ENCODE measurements around the gene EMP2.
"Not testable (repeated sequence)": the region's sequence is repeated elsewhere in the genome, so short reads cannot be mapped to it uniquely, and the experiment has no call there.

The EMP2 gene

DNA sequence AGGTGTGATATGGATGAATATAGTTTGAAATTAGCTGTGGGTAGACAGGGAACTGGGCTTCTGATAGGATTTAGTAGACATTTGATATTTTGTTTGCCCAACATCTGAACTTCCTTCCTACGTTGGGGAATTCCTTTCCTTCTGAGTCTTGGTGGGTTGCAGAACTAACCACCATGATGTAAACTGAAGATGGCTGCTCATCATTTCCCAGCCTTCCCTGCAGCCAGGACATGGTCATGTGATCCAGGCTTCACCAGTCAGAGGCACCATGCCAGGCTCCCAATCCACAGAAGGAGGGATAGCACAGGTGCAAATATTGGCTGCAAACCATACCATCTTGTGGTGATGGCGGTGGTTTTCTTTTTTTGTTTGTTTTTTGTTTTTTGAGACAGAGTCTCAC, 57.4 kb downstream of the EMP2 start:
- no peak for DNase-seq

DNA sequence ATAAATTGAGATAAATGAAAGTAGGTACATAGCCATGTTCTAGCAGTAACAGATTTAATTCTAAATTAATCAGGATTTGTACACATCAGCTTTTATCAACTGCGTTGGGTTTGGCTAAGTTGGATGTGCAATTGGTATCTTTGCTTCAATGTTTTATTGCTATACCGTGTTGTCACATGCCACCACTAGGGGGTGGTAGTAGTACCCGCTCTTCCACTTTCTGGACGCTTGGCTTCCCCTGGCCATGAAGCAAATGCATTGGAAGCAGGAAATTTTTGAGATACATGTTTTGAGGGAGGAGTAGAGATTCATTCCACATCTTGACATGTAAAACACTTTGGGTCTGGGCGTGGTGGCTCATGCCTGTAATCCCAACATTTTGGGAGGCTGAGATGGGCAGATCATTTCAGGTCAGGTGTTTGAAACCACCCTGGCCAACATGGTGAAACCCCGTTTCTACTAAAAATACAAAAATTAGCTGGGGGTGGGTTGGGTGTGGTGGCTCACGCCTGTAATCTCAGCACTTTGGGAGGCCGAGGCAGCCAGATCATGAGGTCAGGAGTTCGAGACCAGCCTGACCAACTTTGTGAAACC, 58.6 kb downstream of the EMP2 start:
- DNase-seq: peak in 32 of 56 donors; percentile 0 to 64 (median 16)

DNA sequence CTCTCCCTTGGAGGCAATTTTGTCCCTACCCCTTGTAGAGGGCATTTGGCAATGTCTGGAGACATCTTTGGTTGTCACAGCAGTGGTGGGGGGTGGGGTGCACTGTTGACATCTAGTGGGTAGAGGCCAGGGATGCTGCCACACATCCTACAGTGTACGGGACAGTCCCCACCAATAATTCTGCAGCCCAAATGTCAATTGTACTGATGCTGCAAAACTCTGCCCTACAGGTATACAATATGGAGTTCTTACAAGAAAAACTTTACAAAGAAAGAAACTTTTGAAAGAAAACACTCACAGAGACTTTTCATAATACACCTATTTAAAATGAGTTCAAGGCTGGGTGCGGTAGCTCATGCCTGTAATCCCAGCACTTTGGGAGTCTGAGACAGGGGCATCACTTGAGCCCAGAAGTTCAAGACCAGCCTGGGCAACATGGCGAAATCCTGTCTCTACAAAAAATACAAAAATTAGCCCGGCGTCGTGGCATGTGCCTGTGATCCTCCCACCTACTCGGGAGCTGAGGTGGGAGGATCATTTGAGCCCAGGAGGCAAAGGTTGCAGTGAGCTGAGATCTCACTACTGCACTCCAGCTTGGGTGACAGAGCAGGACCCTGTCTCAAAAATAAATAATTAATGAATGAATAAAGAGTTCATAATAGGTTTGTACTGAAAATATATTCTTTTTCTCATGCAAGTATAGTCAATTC, 59.4 kb downstream of the EMP2 start:
- no peak for DNase-seq

DNA sequence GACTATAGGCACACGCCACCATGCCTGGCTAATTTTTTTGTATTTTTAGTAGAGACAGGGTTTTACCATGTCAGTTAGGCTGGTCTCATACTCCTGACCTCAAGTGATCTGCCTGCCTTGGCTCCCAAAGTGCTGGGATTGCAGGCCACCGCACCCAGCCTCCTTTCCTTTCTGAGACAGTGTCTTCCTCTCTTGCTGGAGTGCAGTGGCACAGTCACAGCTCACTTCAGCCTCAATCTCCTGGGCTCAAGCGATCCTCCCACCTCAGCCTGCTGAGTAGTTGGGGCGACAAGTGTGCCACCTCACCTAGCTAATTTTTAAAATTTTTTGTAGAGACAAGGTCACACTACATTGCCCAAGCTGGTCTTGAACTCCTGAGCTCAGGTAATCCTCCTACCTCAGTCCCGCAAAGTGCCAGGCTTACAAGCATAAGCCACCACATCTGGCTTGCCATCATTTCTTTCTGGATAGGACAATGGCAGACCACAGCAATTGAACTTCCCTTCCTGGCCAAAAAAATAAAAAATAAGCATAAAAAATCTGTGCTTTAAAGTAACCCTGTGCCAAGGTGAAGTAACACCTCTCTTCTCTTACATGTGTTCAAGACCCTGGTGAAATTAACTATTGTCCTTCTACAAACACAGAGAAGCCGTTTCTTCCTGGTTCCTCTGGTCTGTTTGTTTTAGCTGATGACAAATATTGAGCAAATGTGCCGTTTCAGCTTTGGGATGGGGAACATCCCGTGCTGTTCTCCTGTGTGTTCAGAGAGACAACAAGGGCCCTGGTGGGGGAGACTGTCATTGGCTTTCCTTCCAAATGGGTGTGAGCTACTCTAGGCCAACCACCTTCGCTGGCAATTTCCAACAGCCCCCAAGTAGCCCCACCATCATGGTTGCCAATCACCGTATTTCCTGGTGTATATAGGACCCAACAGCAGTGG, 60.2 kb downstream of the EMP2 start:
- no peak for DNase-seq

DNA sequence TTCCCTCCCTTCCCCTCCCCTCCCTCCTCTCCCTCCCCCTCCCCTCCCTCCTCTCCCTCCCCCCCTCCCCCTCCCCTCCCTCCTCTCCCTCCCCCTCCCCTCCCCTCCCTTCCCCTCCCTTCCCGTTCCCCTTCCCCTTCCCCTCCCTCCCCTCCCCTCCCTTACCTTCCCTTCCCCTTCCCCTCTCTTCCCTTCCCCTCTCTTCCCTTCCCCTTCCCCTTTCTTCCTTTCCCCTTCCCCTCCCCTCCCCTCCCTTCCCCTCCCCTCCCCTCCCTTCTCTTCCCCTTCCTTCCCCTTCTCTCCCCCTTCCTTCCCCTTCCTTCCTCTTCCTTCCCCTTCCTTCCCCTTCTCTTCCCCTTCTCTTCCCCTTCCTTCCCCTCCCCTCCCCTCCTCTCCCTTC, 61.1 kb downstream of the EMP2 start:
- DNase-seq: no peak

DNA sequence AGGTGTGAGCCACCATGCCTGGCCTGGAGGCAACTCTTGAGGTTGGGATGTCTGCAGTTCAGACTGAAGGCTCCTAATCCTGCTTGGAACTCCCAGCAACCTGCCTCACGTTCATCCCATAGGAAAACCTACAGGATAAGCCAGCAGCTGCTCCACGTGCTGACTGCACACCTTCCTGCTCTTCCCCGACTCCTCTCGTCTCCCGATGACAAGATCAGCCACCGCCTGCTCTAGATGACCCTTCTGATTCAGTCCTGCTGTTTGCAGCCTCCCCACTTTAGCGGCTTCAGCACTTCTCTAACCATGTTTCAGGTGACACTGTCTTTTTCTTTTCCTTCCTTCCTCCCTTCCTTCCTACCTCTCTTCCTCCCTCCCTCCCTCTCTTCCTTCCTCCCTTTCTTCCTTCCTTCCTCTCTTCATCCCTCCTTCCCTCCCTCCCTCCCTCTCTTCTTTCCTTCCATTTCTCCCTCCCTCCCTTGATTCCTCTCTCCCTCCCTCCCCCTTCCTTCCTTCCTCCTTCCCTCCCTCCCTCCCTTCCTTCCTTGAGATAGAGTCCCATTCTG, 61.8 kb downstream of the EMP2 start:
- no peak for DNase-seq

DNA sequence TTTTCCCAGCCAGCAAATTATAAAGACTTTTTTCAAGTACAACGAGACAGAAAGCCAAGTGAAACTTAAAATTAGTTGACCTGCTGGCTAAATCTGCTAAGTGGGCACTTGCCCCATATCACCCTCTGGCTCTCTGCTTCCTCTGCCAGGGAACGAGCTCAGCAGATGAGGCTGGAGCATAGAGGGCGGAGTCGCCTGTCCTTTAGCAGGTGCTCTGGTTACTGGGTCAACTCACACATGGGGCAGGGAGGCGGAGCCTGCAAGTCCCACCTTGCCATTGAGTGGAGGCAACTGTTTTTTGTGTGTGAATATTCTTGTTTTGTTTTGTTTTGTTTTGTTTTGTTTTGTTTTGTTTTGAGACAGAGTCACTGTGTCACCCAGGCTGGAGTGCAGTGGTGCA, 62.5 kb downstream of the EMP2 start:
- DNase-seq: no peak

DNA sequence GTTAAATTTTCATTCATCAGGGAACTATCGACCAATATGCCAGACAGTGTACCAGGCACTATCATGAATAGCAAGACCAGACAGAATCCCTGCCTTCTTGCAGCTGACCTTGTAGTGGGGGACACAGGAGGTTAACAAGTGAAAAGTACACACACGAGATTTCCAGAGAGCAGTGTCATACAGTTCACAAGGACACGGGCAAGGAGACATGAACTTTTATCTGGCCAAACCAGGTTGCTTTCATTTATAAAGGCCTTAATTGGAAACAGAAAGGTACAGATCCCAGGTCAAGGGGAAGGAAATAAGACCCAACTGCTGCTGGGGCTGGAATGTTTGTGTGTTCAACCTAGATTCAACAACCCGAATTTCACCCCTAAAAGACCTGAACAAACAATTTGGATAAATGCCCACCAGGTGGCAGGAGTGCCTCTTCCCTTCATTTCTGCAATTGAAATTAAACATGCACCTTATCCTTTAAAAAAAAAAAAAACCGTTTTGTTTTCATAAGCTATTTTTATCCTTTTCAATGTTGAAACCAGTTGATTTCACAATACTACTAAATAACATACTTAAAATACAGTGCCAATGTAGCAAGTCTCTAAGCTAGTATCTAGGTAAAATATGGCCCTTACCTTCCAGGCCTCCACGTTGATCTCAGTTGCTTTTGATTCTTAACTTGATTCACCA, 65.9 kb downstream of the EMP2 start:
- DNase-seq: peak in 6 of 56 donors; percentile 0 to 34 (median 10)

DNA sequence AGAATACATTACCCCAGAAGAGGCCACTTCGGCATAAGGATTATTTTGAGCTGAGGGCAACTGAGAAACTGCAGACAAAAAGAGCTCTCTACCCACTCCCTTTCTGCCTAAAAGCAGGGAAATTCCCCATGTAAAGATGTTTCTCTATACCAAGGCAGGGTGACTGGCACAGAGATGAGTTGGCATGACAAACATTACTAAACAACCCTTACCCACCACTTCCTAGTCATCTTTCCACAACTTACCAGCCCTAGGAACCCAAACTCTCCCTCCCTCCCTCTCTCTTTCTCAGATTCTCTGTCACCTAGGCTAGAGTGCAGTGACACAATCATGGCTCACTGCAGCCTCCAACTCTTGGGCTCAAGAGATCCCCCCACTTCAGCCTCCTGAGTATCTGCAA, 68.6 kb downstream of the EMP2 start:
- no peak for DNase-seq

DNA sequence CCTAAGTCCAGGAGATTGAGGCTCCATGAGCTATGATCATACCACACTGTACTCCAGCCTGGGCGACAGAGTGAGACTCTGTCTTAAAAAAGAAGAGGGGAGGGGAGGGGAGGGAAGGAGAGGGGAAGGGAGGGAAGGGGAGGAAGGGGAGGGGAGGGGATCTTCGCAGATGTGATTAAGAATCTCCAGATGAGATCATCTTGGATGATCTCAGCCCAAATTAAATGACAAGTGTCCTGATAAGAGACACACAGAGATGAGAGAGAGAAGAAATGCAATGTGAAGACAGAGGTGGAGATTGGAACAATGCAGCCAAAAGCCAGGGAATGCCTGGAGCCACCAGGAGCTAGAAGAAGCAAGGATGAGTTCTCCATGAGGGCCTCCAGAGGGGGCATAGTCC, 70.1 kb downstream of the EMP2 start:
- DNase-seq: no peak

DNA sequence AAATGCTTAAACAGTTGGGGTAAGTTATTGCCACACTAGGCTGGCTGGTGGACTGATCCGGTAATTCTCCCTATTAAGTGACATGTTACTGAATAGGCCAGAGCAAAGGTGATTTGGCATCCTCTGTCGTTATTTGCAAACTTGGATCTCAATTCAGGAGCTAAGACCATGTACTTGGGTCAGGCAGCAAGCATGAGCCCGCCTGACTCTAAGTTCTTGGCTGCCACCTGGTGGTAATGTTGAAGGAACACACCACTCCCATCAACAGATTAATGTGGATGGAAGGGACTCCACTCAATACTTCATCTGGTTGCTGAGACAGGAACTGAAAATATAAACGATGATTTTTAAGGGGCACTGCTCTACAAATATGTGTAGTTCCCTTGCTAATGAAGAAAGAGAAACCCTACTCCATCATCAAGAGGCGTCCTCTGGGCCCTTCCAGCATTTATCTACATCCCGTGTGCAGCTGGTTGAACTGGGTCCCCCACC, 70.8 kb downstream of the EMP2 start:
- peak in 49 of 56 donors; percentile 1 to 77 (median 31) for DNase-seq

DNA sequence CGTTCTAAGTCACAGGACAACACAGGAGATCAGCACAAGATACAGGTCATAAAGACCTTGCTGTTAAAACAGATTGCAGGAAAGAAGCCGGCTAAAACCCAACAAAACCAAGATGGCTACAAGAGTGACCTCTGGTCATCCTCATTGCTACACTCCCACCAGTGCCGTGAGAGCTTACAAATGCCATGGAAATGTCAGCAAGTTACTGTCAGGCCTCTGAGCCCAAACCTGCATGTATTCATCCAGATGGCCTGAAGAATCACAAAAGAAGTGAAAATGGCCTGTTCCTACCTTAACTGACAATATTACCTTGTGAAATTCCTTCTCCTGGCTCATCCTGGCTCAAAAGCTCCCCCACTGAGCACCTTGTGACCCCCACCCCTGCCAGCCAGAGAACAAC, 75.1 kb downstream of the EMP2 start:
- DNase-seq: not testable (repeated sequence)

DNA sequence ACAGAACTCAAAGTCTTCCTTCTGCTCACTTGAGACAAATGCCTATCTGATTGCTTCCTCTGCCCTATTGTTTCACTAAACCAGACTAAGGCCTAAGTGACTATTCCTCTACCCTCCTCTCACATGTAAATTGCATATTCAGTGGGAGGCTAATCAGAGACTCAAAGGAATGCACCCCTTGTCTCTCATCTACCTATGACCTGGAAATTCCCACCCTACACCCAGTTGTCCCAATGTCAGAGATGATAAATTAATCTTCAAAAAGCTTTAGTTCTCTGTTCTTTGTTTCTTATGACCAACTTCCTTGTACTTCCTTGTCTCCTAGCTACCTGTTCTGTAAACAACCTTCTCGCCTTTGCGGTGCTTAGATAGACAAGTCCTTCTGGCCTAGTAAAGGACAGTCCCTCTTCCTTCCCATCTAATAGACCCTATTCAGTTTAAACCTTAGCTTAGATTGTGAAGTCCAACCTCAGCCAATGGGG, 76.0 kb downstream of the EMP2 start:
- DNase-seq: no peak

DNA sequence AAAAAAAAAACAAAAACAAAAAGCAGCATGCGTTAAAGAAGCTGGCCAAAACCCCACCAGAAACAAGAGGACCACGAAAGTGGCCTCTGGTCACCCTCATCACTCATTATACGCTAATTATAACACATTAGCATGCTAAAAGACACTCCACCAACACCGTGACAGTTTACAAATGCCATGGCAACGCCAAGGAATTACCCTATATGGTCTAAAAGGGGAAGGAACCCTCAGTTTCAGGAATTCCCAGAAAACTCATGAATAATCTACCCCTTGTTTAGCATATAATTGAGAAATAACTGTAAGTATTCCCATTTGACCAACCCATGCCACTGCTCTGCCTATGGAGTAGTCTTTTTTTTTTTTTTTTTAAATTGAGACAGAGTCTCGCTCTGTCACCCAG, 77.6 kb downstream of the EMP2 start:
- DNase-seq: no peak

DNA sequence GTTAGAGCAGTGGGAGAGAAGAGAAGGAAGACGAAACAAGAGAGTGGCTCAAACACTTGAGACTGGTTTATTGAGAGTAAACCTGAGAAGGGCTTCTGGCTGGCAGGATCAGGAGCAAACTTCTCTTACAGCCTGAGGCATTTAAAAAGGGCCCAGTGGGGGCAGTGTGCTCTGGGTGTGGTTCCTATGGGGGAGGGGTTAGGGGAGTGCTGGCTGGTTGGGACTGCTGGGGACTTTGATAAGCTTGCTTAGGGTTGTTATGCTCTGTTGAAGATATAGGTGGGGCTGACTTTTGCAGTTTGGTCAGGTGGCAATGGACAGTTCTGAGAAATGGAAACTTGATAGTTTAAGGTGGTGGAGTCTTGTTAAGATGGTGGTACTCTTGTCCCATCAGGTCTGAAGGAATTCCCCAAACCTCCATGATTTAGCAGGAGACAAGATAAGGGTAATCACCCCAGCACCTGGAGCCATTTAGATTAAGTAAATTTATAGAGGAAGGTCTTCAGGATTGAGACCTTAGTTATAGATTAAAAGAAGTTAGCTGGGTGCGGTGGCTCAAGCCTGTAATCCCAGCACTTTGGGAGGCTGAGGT, 79.3 kb downstream of the EMP2 start:
- no peak for DNase-seq

DNA sequence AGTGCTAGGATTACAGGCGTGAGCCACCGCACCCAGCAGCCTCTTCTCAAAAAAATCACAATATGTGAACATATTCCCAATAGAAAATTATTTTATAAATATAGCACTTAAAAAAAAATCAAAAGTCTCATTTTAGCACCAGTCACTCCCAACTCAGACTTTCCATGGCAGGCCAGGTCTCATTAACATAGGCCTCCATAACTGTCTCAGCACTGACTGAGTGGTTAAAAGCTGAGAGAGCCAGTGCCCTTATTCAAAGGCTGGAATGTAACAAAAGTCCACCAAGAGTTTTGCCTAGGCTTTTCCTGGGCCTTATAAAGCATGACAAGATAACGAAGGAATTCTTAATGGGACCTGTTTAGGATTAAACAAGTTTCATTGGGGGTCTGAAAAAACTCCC, 79.8 kb downstream of the EMP2 start:
- no peak for DNase-seq

DNA sequence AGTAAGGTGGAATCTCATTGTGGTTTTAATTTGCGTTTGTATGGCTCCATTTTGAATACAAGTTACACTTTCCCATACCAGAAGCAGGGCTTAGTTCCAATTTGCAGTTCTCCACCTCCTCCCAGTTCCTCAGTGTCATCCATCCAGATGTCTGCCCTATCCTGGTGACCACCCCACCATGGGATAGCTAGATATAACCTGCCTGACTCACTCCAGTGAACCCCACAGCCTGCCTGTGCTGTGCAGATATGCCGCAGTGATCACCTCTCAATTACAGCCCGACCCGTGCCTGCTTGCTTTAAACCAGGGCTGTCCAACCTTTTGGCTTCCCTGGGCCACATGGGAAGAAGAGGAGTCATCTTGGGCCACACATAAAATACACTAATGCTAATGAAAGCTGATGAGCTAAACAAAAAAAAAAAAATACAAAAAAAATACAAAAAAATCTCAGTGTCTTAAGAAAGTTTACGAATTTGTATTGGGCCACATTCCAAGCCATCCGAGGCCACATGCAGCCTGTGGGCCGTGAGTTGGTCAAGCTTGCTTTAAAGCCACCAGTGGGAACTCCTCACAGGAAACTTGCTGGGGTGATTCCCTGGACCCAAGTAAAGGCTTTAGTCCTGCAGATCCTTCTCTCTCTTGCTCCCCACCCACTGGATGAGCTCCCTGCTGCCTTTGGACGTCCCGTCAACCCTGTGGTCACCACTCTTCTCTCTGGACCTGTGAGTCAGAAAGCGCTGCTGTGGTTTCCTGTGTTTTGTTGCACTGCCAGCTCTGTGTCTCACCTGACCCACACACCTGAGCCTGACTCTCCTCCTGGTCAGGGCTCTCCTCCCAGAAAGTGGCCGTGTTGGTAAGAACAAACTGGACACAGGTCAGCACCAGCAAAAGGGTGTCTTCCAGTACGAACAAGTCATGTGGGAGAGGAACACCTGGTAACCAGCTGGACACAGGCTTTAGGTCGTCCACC, 83.0 kb downstream of the EMP2 start:
- DNase-seq: no peak

DNA sequence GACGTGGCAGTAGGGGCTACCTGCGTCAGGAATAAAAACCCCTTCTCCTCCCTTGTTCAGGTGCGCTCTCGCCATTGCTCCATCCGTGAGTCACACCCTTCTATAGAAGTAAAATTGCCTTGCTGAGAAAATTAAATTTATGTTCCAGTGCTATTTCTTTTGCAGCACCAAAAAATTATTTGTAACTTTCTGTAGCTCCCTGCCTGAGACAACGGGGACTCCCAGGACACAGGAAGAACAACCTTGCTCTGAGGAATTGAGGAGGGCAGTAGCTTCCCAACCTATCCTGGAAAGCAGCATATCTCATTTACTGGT, 85.4 kb downstream of the EMP2 start:
- DNase-seq: no peak

DNA sequence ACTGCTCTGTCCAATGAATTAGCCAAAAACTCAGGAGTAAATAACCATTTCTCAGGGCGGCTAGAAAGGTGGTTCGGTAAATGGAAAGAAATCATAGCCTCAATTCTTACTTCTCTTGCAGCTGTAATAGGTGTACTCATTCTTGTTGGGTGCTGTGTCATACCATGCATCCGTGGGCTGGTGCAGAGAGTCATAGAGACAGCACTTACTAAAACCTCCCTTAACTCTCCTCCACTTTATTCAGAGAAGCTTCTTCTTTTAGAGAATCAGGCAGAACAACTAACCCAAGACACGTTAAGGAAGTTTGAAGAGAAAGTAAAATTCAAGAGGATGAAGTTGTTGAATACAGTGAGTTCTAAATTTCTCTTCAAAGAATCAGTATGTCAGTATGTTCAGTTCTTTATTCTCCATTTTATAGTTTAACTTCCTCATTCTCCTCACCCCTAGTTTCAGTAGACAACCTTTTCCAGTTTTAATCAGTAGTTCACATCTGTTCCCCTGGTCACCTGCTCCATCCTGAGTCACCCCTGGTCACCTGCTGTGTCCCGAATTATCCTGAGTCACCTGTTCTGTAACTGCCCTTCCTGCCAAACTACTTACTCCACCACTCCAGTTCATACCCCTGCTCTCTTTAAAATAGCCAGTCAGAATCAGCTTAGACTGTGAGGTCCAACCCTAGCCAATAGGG, 85.9 kb downstream of the EMP2 start:
- DNase-seq: no peak
